ACHN (cell line): ENCODE results near the gene COPS9.

Experiments
- DNase-seq: peaks from one replicate; pipeline ENCODE4 v3.0.0-alpha.2; 2015
- in situ Hi-C: cut with HindIII; loops from 2 replicates; pipeline ENCODE4 v1.10.0; 2017; ENCODE audit warnings: low sequenced_read_pairs, low pct_ligation_motif_present, low pct_unique_long_range_greater_than_20kb

COPS9 gene

DNA sequence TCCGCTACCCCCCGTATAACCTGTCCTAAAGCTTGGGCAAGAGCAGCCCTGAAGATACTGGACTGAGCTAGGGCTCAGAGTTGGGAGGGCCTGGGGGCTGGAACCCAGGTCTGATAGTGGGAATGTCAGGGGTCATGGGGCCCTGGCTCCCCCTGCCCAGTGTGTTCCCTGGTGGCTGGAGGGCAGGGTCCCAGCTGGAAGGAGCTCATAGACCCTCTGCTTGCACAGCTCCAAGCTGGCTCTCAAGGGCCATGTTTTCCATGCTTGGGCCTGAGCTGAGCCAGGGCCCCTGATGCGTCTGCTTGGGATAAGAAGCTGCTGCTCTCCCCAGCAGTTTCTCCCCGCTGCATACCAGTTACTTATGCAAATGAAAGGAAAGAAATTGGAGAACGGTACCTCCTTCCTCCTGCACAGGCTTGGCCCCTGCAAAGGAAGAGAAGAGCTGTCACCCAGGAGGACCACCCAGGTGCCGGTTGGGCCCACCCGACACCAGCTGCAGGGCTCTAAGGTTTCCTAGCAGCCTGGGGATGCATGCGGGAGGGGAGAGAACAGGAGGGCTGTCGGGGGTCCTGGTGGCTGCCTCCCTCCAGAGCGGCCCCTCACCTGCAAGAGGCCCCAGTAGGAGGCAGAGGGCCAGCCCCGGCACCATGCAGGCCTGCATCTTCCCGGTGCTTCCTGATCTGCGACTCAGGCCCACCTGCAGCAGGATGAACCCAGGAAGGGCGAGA, 3.7 kb upstream of the COPS9 start:
- no peak for DNase-seq
- in situ Hi-C loops = no loop called here

- in situ Hi-C loops = no loop called here
- DNase-seq = no peak
Measured at GRCh38 chr2:240139011-240139441, 2.9 kb upstream of the COPS9 start.

DNA sequence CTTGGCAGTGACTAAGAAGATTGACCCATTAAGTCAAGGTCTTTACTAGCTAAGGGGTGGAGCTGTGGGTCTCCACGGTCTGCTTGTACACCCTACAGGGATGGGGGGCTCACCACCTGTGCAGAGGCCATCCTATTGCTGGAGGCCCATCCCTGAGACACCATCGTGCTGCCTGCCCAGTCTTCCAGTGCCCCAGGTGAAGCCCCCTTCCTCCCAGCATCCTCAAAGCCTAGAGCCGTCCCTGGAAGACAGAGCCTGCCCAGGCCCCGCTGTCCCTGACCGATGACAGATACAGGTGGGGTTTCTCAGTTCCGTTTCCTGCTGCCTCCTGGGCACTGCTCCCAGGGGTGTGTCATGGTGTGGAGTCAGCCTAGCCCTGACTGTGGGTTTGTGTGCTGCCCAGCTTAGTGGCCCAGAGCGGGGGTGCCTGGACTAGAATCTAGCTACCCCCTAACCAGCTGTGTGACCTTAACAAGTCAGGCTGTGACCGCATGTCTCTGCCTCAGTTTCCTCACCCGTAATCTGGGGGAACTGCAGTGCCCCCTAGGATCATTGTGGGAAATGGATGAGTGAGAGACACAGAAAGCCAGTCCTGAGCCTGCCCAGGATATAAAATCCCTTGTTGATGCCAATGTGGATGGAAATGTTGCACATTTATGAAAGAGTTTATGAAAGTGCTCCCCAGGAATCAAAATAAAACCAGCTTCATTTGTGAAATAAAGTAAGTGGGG, 2.3 kb upstream of the COPS9 start:
- in situ Hi-C loops = no loop called here
- DNase-seq = no peak

DNA sequence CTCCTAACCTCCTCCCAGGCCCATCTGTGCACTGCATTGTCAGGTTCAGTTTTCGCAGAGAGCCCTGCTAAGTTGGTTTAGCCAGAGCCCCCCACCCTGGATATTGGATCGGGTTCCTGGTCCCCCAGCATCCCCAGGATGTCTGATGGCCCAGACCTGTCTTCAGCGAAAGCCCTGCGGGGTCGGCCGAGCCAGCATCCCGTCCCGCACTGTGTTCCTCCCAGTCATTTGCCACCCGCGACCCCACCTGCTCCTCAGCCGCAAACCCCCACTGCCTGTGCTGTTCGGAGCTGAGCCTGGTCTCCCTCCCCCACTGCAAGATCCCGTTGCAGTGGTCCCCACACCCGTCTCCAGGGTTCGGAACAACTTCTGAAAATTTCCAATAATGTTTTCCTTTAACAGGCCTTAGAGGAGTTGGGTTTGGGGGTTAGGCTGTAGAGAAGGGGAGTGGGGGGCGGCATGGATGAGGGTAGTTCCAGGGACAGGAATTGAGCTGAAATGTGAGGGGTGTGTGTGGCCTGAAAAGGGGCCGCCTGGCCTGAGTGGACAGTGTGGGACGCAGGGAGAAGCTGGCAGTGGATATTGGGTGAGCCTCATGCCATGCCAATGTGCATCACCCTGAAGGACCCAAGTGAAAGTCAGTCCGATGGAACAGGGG, 1.6 kb upstream of the COPS9 start:
- DNase-seq = no peak
- in situ Hi-C loops = no loop called here

- in situ Hi-C loops = no loop called here
- no peak for DNase-seq
Measured at GRCh38 chr2:240136671-240137292, 677 bp upstream of the COPS9 start.

- DNase-seq = no peak
- in situ Hi-C loops = no loop called here
Measured at GRCh38 chr2:240135706-240136012, 446 bp downstream of the COPS9 start.

GRCh38 chr2:240134956-240135520, 1.1 kb downstream of the COPS9 start:
- no peak for DNase-seq
- in situ Hi-C loops = no loop called here

GRCh38 chr2:240134466-240134865, 1.6 kb downstream of the COPS9 start:
- in situ Hi-C loops = no loop called here

GRCh38 chr2:240133401-240133800, 2.7 kb downstream of the COPS9 start:
- no peak for DNase-seq
- in situ Hi-C loops = no loop called here

More at GRCh38 chr2:240134466-240134865, 1.6 kb downstream of the COPS9 start:
- DNase-seq = no peak

GRCh38 chr2:240132651-240132980, 3.5 kb downstream of the COPS9 start:
- DNase-seq = no peak
- in situ Hi-C loops = no loop called here

DNA sequence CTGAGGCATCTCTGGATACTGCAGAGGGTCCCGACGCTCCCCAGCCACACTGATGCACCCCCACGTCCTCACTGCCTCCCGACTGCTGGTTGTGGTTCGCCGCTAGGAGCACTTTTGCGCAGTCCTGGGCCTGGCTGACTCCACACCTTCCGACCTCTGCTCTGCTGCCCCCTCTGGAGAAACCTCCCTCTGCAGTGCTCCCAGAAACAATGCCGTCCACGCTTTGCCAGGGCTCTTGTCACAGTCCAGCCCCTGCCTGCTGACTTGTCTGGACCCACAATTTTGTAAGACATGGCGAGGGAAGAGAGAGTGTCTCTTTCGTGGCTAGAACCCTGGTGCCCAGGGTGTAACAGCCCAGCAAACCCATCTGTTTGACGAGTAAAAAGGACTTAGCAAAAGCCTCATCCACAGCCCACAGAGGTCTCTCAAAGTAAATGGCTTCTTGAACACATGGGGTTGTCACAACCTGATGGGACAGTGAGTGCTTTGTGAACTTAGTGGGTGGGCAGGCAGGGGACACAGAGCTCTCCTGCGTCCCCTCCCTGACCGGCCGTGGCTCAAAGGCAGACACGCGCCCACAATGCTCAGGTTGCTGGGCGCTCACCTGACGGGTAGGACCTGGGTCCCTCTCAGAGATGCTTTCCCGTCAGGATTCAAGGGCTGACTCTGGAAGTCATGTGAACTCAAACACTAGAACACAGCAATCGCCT, 4.0 kb downstream of the COPS9 start:
- in situ Hi-C loops = no loop called here
- DNase-seq = no peak

GRCh38 chr2:240131296-240131695, 4.8 kb downstream of the COPS9 start:
- in situ Hi-C loops = no loop called here
- DNase-seq = no peak

DNA sequence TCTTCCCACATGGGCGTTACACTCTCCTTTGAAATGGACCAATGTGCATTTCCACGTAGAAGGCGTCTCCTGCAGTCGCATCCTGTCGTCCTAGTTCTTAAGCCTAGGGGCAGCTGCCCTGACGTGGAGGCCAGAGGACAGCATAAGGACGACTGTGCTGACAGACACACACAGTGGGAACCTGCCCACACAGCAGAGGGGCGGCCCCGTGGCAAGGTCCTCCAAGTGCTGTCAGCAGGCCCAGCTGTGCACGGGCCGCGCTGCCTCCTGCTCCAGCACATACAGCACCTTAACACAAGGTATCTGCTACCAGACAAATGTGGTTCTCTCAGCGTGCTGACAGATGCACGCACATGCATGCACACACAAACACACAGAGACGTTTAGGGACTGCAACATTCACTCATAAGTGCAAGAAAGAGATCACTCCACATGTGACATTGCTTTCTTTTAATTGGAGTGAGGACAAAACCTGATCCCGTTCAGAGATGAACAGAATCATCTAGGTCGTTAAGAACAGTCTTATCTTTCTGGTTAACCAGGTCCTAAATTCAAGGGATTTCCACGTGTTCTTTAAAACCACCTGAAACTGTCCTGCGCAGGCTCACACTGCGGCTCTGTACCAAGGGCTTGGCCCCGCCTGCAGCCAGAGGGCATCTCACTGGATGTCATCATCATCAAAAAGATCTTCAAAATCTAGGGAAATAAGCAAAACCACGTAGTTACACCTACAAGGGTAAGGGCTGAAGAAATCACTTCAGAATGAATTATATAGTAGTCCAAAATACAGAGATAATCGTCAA, 5.5 kb downstream of the COPS9 start:
- no peak for DNase-seq
- in situ Hi-C loops = no loop called here

DNA sequence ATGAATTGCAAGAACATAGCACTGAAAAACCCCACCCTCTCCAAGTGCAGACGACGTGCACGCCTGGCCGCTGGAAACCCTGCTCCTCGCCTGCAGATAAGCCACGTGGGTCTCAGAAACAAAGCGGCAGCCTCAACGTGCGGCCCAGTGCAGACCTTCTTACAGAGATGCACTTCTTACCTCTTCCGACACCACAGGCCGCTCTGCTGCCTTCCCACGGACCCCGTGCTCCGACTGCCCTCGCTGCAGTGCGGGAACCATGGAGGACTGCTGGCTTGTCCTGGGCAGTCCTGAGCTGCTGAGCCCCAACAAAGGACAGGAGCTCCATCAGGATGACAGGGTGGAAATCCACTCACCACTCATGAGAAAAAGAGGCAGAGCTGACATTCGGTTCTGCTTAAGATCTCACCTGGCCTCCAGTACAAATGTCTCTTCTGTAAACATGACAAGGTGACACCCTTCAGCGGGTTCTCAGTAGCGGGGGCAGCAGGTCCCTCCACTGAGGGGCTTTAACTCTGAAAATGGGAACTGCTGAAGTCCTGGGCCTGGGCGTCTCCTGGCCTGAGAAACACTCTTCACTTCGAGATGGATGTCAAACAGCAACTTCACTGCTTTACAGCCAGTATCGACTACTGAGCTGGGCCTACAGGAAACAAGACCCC, 6.2 kb downstream of the COPS9 start:
- no peak for DNase-seq
- in situ Hi-C loops = no loop called here

GRCh38 chr2:240129311-240129710, 6.8 kb downstream of the COPS9 start:
- in situ Hi-C loops = no loop called here
- no peak for DNase-seq

GRCh38 chr2:240128608-240129145, 7.4 kb downstream of the COPS9 start:
- DNase-seq = no peak
- in situ Hi-C loops = no loop called here

DNA sequence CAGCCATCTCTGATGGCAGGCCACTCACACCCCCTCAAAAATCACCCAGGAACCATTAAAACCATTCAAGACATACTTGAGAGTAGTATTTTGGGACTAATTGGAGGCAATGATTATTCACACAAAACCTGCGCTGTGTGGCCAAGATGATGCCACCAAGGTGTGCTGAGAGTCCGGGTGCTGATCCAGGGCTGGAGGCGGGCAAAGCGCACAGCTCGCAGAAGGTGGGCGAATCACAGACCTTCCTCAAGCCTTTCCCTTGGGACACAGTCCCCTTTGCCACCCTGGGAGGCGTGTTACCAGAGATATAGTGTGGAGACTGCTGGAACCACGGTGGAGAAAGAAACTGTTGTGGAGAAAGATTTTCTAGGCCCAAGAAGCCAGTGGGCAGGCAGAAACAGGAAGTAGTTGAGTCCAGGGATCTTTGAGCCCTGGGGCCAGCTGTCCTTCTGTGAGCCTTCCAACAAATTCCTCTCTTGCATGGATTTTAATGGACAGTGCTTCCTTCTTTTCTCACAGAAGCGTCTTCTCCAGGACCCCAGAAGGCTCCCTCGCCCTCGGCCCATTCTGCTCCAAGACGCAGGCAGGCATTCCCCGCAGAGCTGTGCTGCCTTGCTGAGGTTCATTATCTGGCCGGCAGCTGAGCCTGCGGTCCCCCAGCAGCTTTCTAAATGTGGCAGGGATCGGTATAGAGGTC, 8.0 kb downstream of the COPS9 start:
- in situ Hi-C loops = no loop called here
- no peak for DNase-seq
